A172 (cell line): ENCODE results near the gene MUC4. TPM values are rescaled to one million over a fixed set of nuclear protein-coding genes. Genes with fewer than 3 reads are reported as not detected.
"Not testable (repeated sequence)": the region's sequence is repeated elsewhere in the genome, so short reads cannot be mapped to it uniquely, and the experiment has no call there.

Experiments
- DNase-seq: peaks from one replicate; pipeline ENCODE4 v3.0.0-alpha.2; 2015; ENCODE audit warnings: low spot score
- total RNA-seq: library from RNA; depleted of rRNA; stranded (reverse); fragments of >200 nt; shearing (Covaris generic); gene quantifications from 2 replicates; pipeline ENCODE4 v1.2.3, GENCODE V29; 2014

MUC4 gene
- total RNA-seq, 1 experiment from 2014 or later = not detected

DNA sequence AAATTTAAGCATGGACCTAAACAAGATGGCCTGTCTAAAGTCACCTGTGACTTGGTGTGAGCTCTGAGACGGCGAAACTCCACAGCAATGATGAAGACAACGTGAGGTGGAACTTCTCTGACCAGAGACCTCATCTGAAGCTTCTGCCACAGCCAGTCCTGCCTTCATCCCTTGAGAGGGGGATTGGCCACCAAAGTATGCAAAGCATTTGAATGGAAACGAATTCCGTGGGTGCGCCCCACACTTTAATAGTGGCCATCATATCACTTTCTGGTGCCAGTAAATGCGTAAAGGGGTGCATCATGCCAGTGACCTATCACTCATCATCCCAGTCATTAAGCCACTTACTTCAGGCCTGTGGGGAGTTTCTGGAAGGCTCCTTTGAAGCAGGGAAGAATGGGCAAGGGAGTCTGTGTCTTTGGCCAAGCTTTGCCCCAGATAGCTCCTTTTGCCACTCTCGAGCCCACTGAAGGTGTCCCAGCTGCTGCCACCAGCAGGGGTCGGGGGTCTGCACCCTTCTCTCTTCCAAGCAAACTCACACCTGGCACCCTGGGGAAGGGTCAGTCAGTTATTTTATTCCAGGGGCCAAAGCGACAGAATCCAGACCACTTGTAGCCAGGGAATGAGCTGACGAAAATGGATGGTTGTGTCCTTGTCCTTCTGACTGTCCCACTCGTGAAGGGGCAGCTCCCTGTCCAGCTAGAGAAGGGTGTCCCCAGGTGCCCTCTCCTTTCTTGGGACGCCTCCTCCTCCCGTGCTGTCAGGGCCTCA is 73.3 kb downstream of the MUC4 start:
- no peak for DNase-seq

DNA sequence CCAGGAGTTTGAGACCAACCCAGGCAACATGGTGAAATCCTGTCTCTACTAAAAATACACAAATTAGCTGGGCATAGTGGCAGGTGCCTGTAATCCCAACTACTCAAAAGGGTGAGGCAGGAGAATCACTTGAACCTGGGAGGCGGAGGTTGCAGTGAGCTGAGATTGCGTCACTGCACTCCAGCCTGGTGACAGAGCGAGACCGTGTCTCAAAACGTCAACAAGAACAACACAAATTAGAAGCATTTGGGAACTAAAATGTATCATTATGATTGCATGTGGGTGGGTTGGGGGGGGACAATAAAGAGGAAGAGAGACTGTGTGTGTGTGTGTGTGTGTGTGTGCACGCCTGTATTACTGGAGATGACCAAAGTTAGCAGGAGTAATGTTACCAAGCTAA is 73.9 kb downstream of the MUC4 start:
- not testable (repeated sequence) for DNase-seq

DNA sequence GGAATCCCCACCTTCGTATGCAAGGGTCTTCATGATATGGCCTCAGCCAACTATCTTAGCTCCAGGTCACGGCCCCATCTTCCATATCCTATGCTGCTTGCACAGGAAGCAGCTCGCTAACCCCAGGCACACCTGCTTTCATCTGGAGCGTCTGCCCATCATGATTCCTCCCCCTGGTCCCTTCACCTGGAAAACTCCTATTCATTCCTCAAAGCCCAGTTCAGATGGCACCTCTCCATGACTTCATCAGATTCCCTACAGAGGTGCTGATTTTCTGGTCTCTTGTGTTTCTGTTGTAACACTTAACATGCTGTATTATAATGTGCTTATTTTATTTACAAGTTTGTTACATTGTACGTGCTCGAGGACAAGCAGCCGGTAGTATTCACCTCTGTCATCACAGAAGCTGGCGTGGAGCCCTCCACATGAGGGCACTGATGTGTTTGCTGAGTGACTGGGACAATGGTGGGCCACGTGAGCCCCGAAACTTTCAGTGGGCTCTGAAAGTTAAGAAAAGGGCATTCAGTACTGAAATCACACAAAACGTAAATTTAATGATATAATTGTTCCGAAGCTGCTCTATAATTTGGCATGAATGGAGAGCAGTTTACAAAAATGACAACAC is 74.8 kb downstream of the MUC4 start:
- DNase-seq = no peak

DNA sequence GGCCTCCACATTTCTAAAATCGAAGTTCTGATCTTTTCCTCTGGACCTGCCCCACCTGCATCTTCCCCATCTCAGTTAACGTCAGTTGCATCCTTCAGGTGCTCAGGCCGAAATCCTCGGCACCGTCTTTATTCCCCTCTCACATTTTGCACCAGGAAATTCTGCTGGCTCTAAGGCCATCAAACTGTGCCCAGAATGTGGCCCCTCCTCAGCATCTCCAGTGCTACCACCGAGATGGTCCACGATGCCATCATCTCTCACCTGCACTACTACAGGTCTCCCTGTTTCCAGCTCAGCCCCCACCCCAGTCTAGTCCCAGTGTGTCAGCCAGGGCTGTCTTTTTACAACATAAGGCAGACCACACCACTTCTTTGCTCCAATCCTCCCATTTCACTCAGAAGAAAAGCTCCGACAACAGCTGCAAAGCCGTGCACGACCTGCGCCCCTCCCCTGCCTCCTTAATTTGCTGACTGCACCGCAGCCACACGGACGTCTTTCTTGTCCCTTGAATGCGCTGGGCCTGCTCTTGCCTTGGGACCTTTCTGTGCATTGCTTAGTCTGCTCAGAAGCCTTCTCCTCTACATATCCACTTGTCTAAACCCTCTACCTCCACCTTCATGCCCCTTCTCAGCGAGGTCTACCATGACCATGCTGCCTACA is 76.6 kb downstream of the MUC4 start:
- no peak for DNase-seq

DNA sequence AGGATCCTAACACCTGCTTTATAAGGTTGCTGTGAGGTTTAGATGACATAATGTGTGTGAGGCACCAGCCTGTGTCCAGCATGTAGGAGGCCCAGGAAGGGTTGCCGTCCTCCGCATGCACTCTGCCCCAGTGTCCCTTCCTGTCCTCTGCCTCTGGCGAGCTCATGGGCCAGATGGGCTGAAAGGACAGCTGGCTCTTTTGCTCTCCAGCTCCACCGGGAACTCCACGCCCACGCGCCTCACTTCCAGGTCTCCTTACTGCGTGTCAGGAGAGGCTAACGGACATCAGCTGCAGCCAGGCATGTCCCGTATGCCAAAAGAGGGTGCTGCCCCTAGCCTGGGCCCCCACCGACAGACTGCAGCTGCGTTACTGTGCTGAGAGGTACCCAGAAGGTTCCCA is 78.8 kb downstream of the MUC4 start:
- DNase-seq = no peak

DNA sequence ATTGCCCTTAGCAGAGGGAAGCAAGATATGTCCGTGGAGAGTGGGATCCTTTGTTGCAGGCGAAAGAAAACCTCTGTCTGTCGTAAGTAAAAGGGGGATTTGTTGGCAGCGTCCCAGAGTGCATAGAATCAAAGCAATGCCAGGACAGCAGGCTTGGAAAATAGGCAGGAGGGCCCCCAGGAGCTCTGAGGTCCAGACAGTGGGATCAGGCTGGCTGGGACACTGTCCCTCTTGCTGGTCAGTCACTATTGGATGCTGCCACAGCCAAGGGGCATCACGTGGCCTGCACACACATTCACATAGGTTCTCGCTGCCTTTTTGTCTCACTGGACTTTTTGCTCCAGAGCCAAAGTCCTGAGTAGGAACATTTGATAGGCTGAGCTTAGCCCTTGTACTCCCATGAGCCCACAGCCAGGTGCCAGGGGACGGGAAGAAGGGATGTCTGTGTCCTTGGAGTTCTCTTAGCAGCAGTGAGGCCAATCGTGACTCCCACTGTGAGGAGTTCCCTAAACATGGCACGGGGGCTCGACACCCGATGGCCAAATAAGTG is 80.3 kb downstream of the MUC4 start:
- no peak for DNase-seq

DNA sequence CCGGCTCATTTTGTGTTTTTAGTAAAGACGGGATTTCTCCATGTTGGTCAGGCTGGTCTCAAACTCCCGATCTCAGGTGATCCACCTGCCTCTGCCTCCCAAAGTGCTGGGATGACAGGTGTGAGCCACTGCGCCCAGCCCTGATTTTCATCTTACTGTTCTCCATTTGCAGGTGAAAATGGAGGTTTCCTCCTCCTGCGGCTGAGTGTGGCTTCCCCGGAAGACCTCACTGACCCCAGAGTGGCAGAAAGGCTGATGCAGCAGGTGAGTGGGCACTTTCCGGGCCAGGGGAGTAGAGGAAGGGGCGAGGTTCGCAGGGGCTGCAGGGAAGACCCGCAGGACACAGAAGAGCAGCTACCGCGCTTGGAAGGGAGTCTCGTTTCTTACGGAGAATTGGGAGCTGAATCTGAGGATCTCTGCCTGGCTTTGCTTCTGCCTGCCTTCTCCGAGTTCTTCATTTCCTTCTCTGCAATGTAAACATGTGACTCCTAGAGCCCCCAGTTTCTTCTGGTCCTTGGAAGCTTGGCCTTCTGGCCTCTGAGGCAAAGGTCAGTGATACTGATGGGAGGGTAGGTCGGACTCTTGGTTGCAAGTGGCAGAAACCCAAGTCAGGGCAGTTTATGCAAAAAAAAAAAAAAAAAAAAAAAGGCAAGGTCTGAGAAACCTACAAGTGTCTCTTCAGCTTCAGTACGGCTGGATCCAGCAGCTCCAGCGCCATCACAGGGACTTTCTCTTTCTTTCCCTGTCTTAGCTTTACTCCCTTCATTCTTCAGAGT is 82.1 kb downstream of the MUC4 start:
- no peak for DNase-seq

DNA sequence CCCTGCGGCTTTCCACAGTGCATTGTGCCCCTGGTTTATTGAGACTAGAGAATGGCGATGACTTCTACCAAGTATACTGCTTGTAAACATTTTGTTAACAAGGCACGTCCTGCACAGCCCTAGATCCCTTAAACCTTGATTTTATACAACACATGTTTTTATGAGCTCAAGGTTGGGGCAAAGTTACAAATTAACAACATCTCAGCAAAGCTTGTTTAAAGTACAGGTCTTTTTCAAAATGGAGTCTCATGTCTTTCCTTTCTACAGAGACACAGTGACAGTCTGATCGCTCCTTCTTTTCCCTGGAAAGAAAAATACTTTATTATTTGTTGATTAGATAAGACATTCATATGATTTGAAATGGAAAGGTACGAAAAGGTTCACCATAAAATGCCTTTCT is 82.9 kb downstream of the MUC4 start:
- not testable (repeated sequence) for DNase-seq

DNA sequence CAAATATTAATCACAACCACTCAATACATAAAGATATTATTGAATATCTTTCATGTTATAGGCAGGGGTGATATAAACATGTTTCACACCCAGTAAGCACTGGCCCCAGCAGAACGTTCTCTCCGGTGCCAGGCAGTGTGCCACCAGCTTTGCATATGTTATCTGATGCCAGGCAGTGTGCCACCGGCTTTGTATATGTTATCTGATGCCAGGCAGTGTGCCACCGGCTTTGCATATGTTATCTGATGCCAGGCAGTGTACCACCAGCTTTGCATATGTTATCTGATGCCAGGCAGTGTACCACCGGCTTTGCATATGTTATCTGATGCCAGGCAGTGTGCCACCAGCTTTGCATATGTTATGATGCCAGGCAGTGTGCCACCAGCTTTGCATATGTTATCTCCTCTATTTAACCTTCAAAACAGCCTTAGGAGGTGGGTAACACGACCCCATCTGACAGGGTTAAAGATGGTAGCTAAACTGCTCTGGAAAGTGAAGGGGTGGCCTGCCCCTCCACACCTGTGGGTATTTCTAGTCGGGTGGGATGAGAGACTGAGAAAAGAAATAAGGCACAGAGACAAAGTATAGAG is 84.0 kb downstream of the MUC4 start:
- DNase-seq = no peak

DNA sequence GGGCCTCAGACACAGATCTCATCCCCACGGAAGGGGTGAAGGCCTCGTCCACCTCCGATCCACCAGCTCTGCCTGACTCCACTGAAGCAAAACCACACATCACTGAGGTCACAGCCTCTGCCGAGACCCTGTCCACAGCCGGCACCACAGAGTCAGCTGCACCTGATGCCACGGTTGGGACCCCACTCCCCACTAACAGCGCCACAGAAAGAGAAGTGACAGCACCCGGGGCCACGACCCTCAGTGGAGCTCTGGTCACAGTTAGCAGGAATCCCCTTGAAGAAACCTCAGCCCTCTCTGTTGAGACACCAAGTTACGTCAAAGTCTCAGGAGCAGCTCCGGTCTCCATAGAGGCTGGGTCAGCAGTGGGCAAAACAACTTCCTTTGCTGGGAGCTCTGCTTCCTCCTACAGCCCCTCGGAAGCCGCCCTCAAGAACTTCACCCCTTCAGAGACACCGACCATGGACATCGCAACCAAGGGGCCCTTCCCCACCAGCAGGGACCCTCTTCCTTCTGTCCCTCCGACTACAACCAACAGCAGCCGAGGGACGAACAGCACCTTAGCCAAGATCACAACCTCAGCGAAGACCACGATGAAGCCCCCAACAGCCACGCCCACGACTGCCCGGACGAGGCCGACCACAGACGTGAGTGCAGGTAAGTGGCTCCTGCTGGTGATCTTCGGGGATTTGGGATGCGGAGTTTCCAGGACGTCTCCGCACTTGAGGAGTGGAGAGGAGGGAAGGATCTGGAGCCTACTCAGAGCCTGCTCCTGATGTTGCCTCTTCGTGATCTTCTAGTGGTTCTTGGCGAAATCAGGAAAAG is 85.6 kb downstream of the MUC4 start:
- not testable (repeated sequence) for DNase-seq

DNA sequence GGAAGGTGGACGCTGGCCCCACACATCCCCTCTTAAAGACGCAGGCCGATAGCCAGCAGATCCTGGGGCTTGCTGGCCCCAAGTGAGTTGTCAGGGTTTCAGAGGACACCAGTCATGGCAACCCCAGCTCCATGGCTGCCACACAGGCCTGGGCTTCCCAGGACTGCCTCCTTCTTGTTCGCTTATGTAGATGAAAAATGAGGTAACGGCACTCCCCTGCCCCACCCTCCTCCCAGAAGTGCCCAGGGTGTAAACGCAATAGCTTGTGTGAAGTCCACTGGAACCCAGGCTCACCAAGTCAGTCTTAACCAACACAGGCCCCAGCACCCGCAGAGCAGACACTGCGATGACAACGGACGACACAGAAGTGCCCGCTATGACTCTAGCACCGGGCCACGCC is 87.4 kb downstream of the MUC4 start:
- not testable (repeated sequence) for DNase-seq

DNA sequence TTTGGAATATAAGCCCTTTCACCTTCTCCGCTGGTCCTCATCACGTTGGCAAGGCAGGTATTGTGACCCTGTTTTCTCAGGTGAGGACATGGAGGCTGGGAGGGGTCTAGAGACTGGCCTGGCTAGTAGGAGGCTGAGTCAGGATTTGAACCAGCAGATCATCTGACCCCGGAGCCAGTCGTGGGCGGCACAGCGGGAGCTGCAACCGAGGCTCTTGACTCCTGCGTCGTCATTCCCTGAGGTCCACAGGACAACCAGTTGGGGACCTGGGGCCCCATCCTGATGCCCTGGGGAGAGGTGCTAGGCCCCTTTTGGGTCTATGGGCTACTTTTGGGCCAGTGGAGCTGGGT is 88.8 kb downstream of the MUC4 start:
- DNase-seq = not testable (repeated sequence)

DNA sequence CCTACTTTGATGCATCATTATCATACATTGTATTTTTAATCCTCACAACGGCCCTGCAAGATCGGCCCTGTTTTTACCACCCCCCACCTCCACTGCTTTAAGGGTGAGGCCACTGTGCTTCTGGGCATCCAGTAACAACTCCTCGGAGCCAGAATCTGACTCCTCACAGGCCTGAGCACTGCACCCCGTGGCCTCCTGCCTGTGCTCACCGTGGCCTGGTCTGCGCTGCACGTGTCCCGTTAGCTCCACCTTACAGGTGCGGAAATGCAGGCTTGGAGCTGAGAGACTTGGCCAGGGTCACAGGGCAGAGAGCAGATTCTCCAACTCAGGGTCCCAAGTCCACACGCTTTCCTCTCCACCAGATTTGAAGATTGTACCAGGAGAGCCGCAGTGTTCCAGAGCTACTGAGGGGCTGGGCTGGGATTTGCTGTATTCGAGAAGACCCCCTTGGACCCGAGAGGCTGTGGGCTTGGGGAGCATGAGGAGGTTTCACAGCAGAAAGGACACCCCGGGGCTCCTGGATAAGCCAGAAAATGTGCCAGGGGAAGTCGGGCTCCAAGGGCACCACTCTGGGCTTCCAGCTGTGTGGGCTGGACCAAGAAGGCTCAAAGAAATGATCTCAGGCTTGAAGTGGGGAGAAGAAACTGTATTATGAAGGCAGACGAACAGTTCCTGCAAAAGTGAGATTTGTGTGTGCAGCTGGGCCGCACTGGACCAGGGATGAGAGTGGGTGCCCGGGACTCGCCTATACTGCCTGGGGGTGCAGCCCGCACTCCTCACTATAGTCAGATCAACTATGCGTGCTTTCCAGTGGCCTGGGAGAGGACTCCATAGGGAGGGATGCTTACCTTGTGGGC is 89.4 kb downstream of the MUC4 start:
- not testable (repeated sequence) for DNase-seq

DNA sequence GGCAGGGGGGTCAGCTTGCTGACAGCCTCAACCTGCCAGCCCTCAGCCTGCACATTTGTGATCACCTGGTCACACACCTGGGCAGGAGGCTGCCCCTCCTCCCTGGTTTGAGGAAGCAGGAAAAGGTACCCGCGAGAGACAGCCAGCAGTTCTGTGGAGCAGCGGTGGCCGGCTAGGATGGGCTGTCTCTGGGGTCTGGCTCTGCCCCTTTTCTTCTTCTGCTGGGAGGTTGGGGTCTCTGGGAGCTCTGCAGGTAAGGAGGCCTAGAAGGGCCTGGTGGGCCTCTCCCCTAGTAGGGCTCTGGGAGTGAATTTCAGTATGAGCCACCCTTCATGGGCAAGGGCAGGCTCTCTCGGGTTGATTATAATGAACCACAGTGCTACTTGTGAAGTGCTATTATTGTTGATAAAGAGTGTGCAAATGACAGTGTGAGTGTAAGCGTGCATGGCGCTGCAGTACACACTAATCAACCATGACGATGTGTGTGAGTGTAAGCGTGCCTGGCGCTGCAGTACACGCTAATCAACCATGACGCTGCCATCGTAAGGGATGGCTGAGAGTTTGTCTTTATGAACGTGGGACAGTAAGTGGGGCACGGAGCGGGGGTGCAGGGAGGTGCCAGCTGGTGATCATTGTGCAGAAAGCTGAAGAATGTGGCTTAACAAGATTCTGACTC is 90.8 kb downstream of the MUC4 start, which contains the start of gene MUC20:
Gene MUC20 (plus strand): TSS at position 148 of the 676 bp plus-strand sequence. CDS start 30 bp downstream, at position 178.
- DNase-seq = not testable (repeated sequence)

DNA sequence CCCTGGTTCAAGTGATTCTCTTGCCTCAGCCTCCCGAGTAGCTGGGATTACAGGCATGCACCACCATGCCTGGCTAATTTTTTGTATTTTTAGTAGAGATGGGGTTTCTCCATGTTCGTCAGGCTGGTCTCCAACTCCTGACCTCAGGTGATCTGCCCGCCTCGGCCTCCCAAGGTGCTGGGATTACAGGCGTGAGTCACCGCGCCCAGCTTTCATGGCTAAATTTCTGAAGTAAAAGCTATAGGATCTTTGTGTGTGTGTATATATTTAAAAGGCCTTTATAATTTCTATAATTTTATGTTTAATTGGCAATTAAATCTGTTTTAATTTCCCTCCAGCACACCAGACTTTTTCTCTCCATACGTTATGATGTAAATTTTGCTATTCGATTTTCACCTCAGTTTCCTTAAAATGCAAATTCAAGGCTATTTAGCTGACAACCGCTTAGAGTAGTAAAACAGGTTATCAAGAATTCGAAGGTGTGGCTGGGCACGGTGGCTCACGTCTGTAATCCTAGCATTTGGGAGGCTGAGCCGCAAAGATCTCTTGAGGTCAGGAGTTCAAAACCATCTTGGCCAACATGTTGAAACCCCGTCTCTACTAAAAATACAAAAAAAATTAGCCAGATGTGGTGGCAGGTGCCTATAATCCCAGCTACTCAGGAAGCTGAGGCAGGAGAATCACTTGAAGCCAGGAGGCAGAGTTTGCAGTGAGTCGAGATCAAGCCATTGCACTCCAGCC is 92.0 kb downstream of the MUC4 start:
- not testable (repeated sequence) for DNase-seq

DNA sequence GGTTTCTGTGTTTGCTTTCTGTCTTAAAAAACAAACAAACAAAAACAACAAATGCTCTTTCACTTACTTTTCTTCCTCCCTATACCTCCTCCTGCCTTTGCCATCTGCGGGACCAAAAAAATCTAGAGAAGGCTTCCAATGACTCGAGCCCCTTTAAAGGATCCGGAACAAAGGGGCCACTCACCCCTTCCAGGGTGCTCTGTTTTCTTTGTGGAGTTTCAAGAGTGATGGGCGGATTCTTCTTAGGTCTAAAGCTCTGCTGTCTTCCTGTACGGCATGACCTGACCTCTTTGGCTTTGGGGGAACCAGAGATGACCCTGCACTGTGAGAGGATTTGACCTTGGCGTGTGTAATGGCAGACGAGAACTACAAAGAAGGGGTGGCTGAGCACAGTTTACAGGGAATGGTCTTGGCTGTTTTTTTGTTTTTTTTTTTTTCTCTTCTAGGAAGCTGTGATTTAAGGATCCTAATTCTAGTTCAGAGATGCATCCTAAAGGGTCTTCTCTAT is 93.2 kb downstream of the MUC4 start:
- no peak for DNase-seq

DNA sequence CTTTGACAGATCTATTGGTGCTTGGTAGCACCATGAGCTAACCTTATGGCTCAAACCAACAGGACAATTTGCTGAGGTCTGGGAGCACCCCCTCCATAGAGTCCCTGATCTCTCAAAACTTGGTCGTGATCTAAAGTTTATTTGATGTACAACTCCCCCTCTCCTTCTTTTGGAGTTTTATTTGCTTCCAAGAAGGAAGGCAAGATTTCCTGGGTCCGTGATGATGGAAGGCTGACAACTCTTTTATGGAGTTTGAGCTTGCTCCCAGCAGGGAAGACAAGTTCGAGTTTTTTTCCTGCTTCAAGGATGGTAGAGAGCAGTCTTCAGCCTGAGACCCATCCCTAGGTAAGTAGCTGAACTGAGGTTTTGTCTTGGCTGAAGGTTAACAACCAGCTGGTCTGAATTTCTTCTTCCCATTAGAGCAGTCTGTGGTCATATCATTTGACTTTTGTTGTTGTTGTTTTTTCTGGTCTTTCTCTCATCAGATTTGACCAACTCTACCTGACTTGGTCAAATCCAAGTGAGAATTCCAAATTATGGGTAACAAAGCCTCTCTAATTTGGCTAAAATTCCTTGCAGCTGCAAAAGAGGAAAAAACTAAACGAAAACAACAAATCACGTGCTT is 93.8 kb downstream of the MUC4 start:
- no peak for DNase-seq

DNA sequence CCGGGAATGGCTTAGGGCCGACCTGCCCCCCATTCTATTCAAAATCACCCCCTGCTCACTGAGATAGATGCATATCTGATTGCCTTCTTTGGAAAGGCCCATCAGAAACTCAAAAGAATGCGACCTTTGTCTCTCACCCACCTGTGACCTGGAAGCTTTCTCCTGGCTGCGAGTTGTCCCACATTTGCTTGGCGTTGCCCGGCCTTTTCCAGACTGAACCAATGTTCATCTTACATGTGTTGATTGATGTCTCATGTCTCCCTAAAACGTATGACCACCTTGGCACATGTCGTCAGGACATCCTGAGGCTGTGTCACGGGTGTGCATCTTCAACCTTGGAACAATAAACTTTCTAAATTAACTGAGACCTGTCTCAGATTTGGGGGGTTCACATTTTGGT is 94.3 kb downstream of the MUC4 start:
- DNase-seq = no peak
